ENCODE measurements around the gene ZBTB20.
A peak's percentile ranks its signal among the peaks of the same experiment; 100 is the strongest.

ZBTB20 gene

GRCh38 chr3:114609973-114610630, 537.0 kb downstream of the ZBTB20 start:
- no peak for DNase-seq

GRCh38 chr3:114608293-114608692, 538.8 kb downstream of the ZBTB20 start:
- DNase-seq, result peak; percentile 81

- no peak for DNase-seq
Observed at GRCh38 chr3:114606336-114606735, 540.8 kb downstream of the ZBTB20 start.

GRCh38 chr3:114600571-114600970, 546.5 kb downstream of the ZBTB20 start:
- no peak for DNase-seq

GRCh38 chr3:114597871-114598270, 549.2 kb downstream of the ZBTB20 start:
- DNase-seq, result no peak

- DNase-seq, result no peak
Observed at GRCh38 chr3:114597012-114597411, 550.1 kb downstream of the ZBTB20 start.

GRCh38 chr3:114596147-114596546, 550.9 kb downstream of the ZBTB20 start:
- no peak for DNase-seq

- no peak for DNase-seq
Observed at GRCh38 chr3:114595522-114596028, 551.5 kb downstream of the ZBTB20 start.

GRCh38 chr3:114590309-114591047, 556.6 kb downstream of the ZBTB20 start:
- DNase-seq, result no peak

GRCh38 chr3:114587986-114588385, 559.1 kb downstream of the ZBTB20 start:
- DNase-seq, result no peak

- DNase-seq, result no peak
Observed at GRCh38 chr3:114586119-114586518, 561.0 kb downstream of the ZBTB20 start.

- DNase-seq, result no peak
Observed at GRCh38 chr3:114585687-114586086, 561.4 kb downstream of the ZBTB20 start.

- DNase-seq, result no peak
Observed at GRCh38 chr3:114584734-114585371, 562.2 kb downstream of the ZBTB20 start.

- no peak for DNase-seq
Observed at GRCh38 chr3:114582929-114583328, 564.2 kb downstream of the ZBTB20 start.

GRCh38 chr3:114572364-114573062, 574.6 kb downstream of the ZBTB20 start:
- DNase-seq, result no peak

- no peak for DNase-seq
Observed at GRCh38 chr3:114571363-114571762, 575.7 kb downstream of the ZBTB20 start.

GRCh38 chr3:114569186-114569585, 577.9 kb downstream of the ZBTB20 start:
- peak; percentile 38 for DNase-seq

- DNase-seq, result no peak
Observed at GRCh38 chr3:114567771-114568170, 579.3 kb downstream of the ZBTB20 start.

GRCh38 chr3:114566767-114567166, 580.3 kb downstream of the ZBTB20 start:
- DNase-seq, result no peak

GRCh38 chr3:114566162-114566755, 580.8 kb downstream of the ZBTB20 start:
- no peak for DNase-seq

GRCh38 chr3:114565216-114565615, 581.9 kb downstream of the ZBTB20 start:
- DNase-seq, result no peak

- DNase-seq, result no peak
Observed at GRCh38 chr3:114563720-114564119, 583.4 kb downstream of the ZBTB20 start.

- DNase-seq, result no peak
Observed at GRCh38 chr3:114562557-114562956, 584.5 kb downstream of the ZBTB20 start.
